SKM-1 treated with dmso at 0.1 percent for 144 hours (cell line): ENCODE data around the gene H3-3A.

Experiments
- DNase-seq: peaks from one replicate; lab custom pipeline; 2025; ENCODE audit not compliant: unreplicated experiment; lab: John Stamatoyannopoulos, UW

The H3-3A gene

DNA sequence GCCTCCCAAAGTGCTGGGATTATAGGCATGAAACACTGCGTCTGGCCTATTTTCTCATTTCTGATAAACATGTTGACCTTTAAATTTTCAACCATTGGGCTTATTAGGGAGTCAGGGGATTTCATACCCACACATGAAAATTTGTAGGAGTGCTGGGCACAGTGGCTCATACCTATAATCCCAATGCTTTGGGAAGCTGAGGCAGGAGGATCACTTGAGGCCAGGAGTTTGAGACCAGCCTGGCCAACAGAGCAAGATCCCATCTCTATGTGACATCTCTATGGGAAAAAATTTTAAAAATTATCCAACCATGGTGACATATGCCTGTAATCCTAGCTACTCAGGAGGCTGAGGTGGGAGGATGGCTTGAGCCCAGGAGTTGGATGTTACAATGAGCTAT lies 10.5 kb upstream of the H3-3A start:
- no peak for DNase-seq

DNA sequence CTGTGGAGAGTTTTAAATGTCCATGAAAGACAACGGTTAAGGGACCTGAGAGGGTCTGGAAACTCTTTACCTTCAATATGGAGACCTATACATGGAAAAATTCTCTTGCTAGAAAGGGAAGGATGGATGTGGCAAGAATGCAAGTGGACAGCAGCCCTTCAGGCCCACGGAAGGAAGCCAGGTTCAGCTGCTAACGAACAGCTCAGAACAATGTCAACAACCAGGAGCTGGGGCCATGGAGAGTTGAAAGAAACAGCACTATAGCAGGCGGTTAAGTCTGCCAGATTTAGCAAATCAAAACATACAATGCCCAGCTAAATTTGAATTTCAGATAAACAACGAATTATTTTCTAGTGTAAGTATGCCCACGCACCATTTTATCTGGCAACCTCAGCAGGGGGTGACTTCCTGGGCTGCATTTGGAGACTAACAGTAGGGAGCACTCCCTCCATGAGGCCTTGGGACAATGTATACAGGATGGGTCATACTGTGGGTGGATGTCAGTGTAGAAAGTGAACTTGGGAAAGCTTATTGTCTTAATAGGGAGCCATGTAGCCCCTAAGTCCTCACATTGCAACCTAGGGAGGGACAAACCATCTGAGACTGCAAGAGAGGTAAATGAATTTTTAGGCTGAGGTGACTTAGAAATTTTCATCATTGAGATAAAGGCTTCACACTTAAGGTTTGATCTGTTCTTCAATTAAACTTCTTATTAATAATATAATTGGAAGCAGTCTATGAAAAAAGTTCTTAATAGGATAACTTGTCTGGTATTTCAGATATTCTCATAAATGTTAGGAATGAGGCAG lies 7.8 kb upstream of the H3-3A start:
- no peak for DNase-seq

DNA sequence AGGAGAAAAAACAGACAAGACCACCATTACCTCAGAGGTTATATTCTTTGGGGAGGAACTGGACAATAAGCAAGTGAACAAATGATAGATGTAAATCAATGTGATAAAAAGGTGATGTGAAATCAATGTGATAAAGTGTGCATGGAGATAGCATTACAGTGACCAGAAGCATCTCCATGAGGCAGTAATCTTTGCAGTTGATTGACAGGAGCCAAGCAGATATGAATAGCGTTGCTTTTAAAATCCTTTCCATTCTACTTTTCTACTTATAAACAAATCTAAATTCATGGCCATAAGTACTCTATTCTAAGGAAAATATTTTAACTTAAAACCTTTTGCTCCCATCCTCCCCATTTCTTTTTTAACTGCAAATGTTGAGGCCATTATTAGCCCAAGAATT lies 2.8 kb upstream of the H3-3A start:
- no peak for DNase-seq

DNA sequence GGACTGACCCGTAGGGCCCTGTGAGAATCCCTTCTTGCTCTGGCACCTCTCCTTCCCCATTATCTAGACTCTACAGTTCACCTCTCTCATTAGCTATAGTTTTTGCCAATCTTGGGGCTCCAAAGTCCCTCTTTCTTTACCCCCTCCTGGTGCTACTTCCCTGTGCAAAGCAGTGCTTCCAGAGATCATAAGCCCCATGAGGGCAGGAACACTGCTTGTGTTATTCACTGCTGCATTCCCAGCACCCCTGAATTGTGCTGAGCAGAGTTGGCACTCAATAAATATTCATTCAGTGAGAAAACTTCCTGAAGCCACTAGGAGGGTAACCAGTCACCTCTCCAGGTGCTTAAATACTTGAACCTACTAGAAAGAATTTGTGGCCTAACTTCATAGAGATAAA lies 2.1 kb upstream of the H3-3A start:
- DNase-seq = no peak

DNA sequence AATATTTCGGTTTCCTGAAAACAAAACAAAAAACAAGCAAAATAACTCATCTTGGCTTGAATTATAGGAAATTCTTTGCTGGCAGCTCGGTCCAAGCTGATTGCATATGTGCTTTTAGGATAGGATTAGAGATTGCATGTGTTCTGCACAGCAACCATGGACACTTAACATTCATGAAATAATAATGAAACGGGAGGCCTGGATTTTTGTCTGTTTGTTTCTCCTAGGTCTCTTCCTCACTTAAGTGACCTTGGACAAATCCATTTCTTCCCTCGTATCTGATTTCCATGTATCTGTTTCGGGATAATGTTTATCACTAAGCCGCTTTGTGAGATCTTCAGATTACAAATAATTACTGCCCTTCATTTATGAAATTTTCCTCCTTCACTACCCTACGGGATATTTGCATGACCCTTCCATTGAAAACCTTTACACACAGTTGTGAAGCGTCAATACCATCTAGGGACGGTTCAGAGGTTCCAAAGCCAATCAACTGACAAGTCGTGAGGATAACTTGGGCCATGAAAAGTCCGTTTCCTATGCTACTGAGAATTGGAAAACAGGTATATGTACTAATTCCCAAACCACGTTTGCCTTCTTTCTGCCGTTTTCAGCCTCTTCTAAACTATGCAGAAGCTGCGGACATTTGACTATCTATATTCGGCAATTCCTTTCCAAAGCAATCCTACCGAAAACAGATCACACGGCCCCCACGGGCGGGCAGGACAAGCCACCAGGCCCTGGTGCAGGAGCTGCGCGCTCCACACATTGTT lies 1.3 kb upstream of the H3-3A start:
- no peak for DNase-seq

DNA sequence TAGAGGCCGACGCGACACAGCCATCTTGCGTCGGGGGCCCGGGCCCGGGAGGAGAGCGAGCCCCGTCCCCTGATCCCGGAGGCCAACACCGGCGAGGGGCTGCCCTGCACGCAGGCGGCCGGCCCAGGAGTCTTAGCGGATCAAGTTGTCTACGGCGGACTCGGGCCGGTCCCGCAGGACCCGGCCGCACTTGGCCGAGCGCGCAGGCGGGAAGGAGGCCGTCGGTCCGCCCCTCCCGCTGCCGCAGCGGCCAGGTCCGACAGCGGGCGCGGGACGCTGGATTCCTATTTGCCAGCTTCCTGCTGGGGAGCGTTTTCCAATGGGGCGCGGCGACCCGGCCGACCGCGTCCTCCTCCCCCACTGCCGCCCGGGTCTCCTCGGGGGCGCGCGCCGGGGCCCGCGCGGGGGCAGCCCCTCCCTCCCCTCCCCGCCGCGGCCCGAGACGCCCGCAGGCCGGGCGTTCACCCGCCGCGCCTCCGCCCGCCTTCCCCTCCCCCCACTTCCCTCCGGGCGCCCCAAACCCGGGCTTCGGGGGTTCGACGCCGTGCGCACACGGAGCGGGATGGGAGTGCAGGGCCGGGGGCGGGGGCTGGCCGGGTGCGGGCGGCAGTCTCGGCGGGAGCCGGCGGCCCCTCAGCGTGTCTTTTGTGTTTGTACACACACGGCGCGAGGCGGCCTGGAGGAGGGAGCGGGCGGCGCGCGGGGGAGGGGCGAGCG lies 517 bp upstream of the H3-3A start:
- peak; percentile 81 for DNase-seq

DNA sequence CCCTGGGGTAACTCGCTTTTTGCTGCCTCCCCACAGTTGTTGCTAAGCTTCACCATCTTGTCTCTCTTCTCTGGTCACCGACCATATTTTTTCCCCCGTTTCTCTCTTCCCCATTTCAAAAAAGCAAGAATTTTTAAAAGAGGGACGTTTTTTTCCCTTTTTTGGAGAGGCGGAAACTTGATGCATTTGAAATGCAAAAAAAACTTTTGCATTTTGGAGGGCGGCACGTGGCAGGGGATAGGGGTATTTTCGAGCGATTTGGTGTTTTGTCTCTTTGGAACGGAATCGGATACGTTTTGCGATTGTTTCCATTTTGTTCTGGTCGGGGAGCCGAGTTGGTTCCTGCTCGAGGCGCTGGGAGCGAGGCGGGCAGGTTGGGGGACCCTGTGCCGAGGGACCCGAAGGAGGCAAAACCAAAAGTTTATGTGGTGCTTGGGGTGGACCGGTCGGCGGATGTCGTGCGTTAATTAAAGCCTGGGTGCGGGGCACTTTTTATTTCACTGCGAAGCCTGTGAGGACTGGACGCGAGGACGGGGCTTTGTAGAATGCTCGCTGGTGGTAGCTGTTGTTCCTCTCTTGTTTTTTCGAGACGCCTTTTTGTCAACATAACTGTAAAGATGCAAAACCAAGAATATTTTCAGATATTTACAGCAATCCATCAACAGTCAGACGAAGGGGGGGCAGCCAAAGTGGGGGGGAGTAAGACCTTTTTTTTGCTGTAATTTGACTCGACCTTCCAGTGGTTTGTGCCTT lies 884 bp downstream of the H3-3A start:
- DNase-seq = peak; percentile 89

DNA sequence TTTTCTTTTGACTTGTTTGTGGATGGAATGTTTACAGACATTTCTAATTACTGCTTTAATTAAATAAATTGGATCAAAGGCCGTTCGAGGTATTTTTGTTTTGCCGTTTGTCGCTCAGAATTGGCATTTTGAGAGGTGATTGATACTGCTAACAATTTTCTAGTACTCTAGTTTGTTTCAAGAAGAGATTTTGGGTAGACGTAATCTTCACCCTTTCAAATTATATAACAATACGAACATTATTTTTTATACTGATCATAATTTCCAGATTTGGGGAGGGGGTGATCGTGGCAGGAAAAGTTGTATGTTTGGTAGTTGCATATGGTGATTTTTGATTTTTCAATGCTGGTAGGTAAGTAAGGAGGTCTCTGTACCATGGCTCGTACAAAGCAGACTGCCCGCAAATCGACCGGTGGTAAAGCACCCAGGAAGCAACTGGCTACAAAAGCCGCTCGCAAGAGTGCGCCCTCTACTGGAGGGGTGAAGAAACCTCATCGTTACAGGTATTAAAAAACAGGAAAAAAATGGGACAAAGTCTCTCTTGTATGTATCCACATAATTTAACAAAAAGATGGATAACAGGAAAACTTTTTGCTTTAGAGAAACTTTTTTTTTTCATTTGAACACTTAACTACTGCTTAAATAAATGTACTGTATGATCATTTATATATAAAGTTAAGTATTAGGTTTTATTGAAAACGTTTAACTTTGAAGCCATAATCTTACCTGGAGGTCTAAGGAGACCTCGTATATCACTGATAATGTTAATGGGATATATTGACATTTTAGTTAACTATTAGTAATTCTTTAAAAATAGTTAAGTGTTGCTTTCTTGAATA lies 1.7 kb downstream of the H3-3A start:
- peak; percentile 71 for DNase-seq

DNA sequence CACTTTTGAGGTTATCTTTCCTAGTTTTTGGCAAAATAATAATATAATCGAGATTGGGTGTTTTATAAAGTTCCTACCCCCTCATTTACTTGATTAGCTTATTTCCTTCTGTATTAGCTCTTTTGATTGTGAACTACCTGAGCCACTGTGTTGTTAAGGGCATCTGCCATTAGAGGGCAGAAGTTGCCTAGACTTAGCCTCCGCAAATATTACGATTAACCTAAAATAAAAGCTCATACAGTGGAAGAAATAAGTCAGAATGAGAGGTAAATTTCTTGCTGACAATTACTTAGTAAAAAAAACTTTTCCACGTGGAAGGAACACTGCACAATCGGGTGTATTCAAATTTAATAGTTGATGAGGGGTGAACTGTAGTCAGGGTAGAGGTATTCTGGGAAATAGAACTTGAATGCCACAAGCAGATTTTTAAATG lies 2.3 kb downstream of the H3-3A start:
- peak; percentile 53 for DNase-seq

DNA sequence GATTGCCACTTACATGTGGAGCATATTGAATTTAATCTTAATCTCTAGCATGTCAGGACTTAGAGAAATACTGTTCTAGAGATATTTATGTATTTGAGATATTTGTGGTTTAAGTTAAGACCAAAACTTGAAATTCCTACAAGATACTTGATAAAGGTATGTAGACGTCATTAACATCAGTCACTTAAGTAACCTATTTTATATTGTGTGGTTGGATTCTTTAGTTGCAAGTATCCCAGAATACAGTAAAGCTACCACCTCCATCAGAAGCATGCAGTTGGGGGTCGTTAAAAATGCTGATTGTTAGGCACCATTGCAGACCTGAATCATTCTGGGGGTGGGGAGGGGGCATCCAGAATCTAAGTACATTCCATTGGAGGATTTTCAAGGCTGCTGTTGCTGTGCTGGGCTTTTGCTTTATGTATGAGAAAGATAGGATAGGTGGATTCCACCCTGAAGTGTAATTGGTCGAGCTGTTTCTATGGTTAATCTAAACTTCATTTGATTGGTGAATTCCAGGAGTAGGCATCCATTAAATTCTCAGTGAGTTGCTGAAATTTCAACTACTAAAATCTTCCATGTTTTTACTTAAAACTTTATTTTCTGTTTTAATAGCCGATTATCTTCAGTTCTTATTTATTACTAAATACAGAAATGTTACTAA lies 4.0 kb downstream of the H3-3A start:
- DNase-seq = no peak

DNA sequence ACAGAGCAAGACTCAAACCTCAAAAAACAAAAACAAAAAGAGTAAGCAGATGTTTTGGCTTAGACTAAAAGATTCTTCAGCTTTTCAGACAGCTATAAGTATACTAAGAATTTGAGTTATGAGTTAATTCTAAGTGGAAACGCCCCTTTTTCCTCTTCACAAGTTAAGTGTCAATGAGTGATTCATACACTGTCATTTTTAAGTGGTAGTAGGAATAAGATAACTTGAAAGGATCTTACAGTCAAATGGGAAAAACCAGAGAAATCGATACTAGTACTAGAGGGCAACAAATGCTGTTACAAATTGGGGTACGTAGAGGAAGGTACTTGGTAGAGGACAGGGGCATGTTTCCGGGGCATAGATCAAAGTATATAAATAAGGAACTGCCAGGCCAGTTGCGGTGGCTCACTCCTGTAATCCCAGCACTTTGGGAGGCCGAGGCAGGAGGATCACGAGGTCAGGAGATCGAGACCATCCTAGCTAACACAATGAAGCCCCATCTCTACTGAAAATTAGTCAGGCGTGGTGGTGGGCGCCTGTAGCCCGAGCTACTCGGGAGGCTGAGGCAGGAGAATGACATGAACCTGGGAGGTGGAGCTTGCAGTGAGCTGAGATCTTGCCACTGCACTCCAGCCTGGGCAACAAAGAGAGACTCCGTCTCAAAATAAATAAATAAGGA lies 7.4 kb downstream of the H3-3A start:
- no peak for DNase-seq

DNA sequence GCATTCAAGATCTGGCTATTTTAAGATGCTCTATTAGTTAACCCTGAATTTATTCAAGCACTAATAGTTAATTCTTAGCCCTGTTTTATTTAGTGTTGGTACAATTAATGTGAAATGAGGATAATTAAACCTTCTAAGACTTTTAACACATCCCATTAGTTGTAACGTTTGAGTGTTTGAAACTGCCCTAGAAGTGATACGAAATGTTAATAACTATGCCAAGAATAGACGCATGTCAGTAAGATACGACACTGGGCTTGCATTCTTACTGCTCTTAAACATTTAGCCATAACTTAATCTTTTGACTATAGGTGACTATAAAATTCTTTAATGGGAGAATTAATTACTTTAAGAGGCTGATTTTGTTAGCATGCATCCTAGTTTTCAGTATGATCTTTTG lies 9.8 kb downstream of the H3-3A start:
- DNase-seq = no peak

DNA sequence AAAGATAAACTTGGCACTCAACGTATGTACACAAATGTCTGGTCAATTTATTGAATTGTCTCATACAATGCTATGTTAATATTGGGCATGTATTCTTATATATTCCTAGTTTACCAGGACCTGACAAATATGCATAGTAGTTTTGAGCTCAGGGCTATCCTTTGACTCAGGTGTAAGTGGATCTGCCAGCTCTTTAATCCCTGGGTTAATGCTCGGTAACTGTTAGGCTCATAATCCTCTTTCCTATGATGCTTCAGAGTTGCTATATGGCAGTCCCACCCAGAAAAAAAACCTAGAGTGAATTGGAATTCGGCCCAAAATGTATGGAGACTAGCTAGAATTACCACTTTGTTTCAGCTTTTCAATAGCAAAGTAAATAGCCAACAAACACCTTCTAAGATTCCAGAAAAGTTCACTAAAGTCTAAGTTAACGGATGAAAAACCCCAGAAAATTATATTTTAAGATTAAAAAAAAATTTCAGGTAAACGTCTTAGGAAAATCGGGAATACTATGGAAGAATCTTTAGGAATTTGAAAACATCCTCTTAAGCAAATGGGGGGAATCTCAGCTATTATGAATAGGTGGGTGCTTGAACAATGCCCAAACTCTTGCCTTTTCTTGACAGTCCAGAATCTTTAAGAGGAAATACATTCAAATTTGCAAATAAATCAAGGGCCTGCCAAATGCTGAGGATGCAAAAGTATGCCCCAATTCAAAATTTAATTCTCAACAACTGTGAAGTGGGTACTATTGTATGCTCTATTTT lies 10.9 kb downstream of the H3-3A start:
- no peak for DNase-seq

DNA sequence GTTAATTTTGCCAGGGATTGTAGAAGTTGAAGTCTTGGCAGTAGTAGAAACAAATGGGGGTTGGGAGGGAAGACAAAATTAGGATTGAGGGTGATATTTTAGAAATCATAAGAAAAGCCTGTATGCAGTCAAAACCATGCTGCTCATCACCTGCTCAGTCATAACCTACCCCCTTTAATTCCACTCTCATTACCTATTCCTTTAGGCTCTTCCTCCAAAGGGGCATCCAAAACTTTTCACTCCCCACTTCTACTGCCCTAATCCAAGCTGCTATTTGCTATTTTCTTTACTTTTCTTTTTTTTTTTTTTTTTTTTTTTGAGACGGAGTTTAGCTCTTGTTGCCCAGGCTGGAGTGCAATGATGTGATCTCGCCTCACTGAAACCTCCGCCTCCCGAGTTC lies 11.5 kb downstream of the H3-3A start:
- DNase-seq = no peak

DNA sequence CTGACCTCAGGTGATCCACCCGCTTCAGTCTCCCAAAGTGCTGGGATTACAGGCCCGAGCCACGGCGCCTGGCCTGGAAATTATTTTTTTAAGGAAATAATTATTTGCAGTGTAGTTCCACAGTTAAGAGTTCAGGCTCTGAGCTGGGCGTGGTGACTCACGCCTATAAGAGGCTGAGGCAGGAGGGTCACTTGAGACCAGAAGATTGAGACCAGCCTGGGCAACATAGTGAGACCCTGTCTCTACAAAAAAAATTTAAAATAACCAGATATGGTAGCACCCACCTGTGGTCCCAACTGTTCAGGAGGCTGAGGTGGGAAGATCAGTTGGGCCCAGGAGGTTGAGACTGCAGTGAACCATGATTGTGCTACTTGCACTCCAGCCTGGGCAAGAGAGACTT lies 13.9 kb downstream of the H3-3A start:
- no peak for DNase-seq

DNA sequence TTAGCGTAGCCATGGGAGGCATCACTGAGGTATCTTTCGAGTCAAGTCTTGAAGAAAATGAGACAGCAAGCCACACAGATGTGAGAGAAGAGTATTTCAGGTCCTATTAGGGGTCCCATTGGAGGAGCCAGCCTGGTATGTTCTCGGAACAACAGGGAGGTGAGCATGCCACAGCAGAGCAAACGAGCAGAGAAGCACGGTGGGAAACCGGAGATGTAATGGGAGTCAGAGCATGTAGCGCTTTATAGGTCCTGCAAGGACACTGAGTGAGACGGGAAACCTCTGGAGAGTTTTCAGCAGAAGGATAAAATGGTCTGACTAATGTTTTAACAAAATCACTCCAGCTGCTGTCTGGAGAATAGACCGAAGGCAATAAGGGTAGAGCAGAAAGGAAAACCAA lies 15.9 kb downstream of the H3-3A start:
- DNase-seq = no peak

DNA sequence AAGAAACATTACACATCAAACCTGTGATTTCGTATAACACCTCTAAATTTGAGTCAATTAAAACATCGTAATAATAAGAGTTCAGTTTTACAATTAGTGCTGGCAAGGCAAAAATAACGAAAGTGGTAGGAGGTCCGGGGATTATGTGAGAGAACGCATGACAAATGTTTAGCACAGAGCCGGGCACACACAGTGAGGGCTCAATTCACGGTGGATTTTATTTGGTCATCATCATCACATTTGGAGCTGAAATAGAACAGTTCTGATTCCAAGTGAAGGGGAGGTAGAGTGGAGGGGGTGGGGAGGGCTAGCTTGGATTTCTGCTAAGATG lies 20.0 kb downstream of the H3-3A start:
- no peak for DNase-seq

DNA sequence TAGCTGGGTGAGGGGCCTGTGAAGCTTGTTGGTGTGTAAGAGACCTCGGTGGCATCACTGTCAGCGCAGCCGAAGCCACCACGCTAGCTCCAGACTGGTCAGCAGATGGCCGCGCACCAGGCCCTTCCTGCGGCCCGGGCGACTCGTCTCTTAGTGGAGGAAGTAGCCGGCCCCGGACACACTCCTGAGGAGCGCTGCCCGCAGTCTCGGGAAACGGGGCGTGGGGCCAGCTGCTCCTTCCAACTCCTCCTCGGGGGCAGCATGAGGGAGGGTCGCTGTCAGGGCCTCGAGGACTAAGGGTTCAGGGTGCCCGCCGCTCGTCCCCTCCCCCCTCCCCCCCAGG lies 20.4 kb downstream of the H3-3A start:
- peak; percentile 77 for DNase-seq
